CD14-positive monocyte (primary cell): ENCODE results near the gene DEFB129. TPM values are rescaled to one million over a fixed set of nuclear protein-coding genes. Genes with fewer than 3 reads are reported as not detected.

Experiments used
- DNase-seq, 3 donors: peaks; one replicate each; pipeline ENCODE4 v3.0.0-alpha.2; 2011 to 2022
- H2AFZ ChIP-seq: 2 replicates; pipeline ENCODE4 v1.6.0; 2012; ENCODE audit warnings: mild to moderate bottlenecking, low read depth, low read length, inconsistent platforms; ENCODE audit not compliant: insufficient read depth, poor library complexity, severe bottlenecking
- H3K27ac ChIP-seq, 2 donors: 1 replicate in 1 of 2; 2 replicates in 1 of 2; pipeline ENCODE4 v1.5.1; 2012 to 2013; ENCODE audit warnings: low read length in 2 of 2, control low read depth in 1 of 2, inconsistent platforms in 1 of 2, low read depth in 1 of 2, mild to moderate bottlenecking in 1 of 2
- H3K27me3 ChIP-seq, 2 donors: one replicate each; pipeline versions ENCODE4 v1.6.0 to v1.6.1; 2011 to 2013; ENCODE audit warnings: low read length in 2 of 2; ENCODE audit not compliant: control insufficient read depth in 2 of 2, insufficient read depth in 2 of 2
- H3K36me3 ChIP-seq, 2 donors: replicated peaks in 1 of 2; 1 replicate in 1 of 2; 2 replicates in 1 of 2; pipeline versions ENCODE4 v1.5.1 to v1.6.1; 2012 to 2013; ENCODE audit warnings: low read length in 2 of 2, control low read depth in 1 of 2, inconsistent platforms in 1 of 2, mild to moderate bottlenecking in 1 of 2; ENCODE audit not compliant: insufficient read depth in 2 of 2, control insufficient read depth in 1 of 2
- H3K4me1 ChIP-seq, 2 donors: 1 replicate in 1 of 2; 2 replicates in 1 of 2; pipeline versions ENCODE4 v1.5.1 to v1.6.1; 2012 to 2013; ENCODE audit warnings: low read length in 2 of 2, control low read depth in 1 of 2, inconsistent platforms in 1 of 2, mild to moderate bottlenecking in 1 of 2, moderate library complexity in 1 of 2; ENCODE audit not compliant: insufficient read depth in 2 of 2, control insufficient read depth in 1 of 2
- H3K4me2 ChIP-seq: replicated peaks from 2 replicates; pipeline ENCODE3; 2012; ENCODE audit warnings: low read length, moderate library complexity, mild to moderate bottlenecking; ENCODE audit not compliant: poor library complexity, severe bottlenecking; ENCODE audit errors: extremely low read depth
- H3K4me3 ChIP-seq, 3 experiments: fragments of 200-600 bp in 1 of 3; sonication (generic) in 1 of 3; replicated peaks in 1 of 3; 1 replicate in 2 of 3; 2 replicates in 1 of 3; pipeline ENCODE4 v1.5.1; 2011 to 2013; ENCODE audit warnings: low read length in 3 of 3, mild to moderate bottlenecking in 3 of 3, control low read depth in 2 of 3, low read depth in 2 of 3, inconsistent platforms in 1 of 3, moderate library complexity in 1 of 3
- H3K79me2 ChIP-seq: 2 replicates; pipeline ENCODE4 v1.6.0; 2012; ENCODE audit warnings: mild to moderate bottlenecking, control low read depth, inconsistent platforms, low read length, moderate library complexity; ENCODE audit not compliant: insufficient read depth
- H3K9ac ChIP-seq: 2 replicates; pipeline ENCODE4 v1.6.0; 2017; ENCODE audit warnings: low read length, mild to moderate bottlenecking; ENCODE audit not compliant: insufficient read depth, poor library complexity, severe bottlenecking
- H3K9me3 ChIP-seq, 2 donors: replicated peaks in 1 of 2; 1 replicate in 1 of 2; 2 replicates in 1 of 2; pipeline versions ENCODE4 v1.5.1 to v1.6.1; 2012 to 2013; ENCODE audit warnings: low read length in 2 of 2, control low read depth in 1 of 2; ENCODE audit not compliant: control insufficient read depth in 1 of 2, insufficient read depth in 1 of 2
- H4K20me1 ChIP-seq: 2 replicates; pipeline ENCODE4 v1.6.0; 2012; ENCODE audit warnings: mild to moderate bottlenecking, low read length, control low read depth, moderate library complexity; ENCODE audit not compliant: insufficient read depth
- H3K27ac Mint-ChIP-seq, 7 donors: one replicate each; pipeline ENCODE4 v1.8.0; 2020; ENCODE audit warnings: mild to moderate bottlenecking in 7 of 7, mixed read lengths in 7 of 7, moderate library complexity in 6 of 7, inconsistent platforms in 2 of 7
- H3K27me3 Mint-ChIP-seq, 3 donors: one replicate each; pipeline ENCODE4 v1.8.0; 2021 to 2022; ENCODE audit warnings: low read depth in 3 of 3, mild to moderate bottlenecking in 3 of 3, mixed read lengths in 3 of 3, moderate library complexity in 3 of 3, inconsistent platforms in 1 of 3
- H3K36me3 Mint-ChIP-seq, 2 donors: one replicate each; pipeline ENCODE4 v1.8.0; 2020; ENCODE audit warnings: mixed read lengths in 2 of 2, inconsistent platforms in 1 of 2, mild to moderate bottlenecking in 1 of 2
- H3K4me1 Mint-ChIP-seq: one replicate; pipeline ENCODE4 v1.8.0; 2020; ENCODE audit warnings: mild to moderate bottlenecking, mixed read lengths
- H3K4me3 Mint-ChIP-seq, 2 donors: one replicate each; pipeline ENCODE4 v1.8.0; 2020; ENCODE audit warnings: mild to moderate bottlenecking in 2 of 2, mixed read lengths in 2 of 2, moderate library complexity in 1 of 2
- H3K9me3 Mint-ChIP-seq, 7 donors: one replicate each; pipeline ENCODE4 v1.8.0; 2020 to 2022; ENCODE audit warnings: mixed read lengths in 7 of 7, mild to moderate bottlenecking in 6 of 7, moderate library complexity in 6 of 7, inconsistent platforms in 2 of 7
- WGBS: methylation state at CpG from one replicate; pipeline ENCODE4 v1.1.5; 2013; ENCODE audit warnings: missing lambda C conversion rate; ENCODE audit not compliant: insufficient coverage; 5-methylcytosine and 5-hydroxymethylcytosine counted together
- intact Hi-C, 2 donors: fragments of 100-400 bp; cut with micrococcal nuclease; formaldehyde crosslinking; loops; one replicate each; pipeline versions ENCODE4 v1.15.0 to v1.15.1; 2023
- polyA plus RNA-seq, 3 donors: library from polyadenylated mRNA; depleted of rRNA in 1 of 3; unstranded in 2 of 3; stranded (reverse) in 1 of 3; fragments of 300-500 nt in 2 of 3; fragments of >200 nt in 1 of 3; fragmentation: Illumina TruSeq in 2 of 3; gene quantifications; 1 replicate in 2 of 3; 2 replicates in 1 of 3; pipeline ENCODE4 v1.2.3, GENCODE V29; 2012 to 2021
- TF ChIP-seq, protein P1 (sequence below): fragments of 200-600 bp; IDR thresholded peaks from one replicate; pipeline ENCODE4 v1.8.0; 2022; ENCODE audit warnings: antibody characterized with exemption, mild to moderate bottlenecking

Gene DEFB129
- polyA plus RNA-seq, 3 donors = not detected

DNA sequence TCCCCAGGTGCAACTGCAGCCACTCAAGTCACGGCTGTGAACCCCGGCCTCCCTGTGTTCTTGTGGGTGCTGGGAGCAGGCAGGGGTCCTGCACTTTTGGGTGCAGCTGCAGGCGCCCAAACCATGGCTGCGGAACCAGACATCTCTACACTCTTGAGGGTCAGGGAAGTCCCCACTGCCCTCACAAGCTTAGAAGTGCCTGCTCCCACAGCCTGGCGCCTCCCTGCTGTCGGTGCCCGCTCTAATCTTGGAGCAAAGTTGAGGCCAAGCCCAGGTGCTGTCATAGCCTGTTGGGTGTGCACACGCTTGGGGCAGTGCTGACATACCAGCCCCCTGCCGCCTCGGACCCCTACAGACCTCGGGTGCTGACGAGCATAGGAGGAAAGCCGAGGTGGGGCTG, 36.6 kb downstream of the DEFB129 start:
- Histone ChIP-seq H2AFZ (no peak overlapping the region), H3K27ac (no peak overlapping the region), H3K9ac (no peak overlapping the region), H3K4me3 (no peak overlapping the region), H3K79me2 (no peaks in the 10 kb centered on the region), H4K20me1 (no peaks in the 10 kb centered on the region), H3K4me2 (no peak overlapping the region), H3K4me1 (peaks cover 6% of the 10 kb centered on the region in 2 donors), H3K9me3 (no peaks in the 10 kb centered on the region), H3K27me3 (peaks cover 0 to 8% of the 10 kb centered on the region in 2 donors), H3K36me3 (no peaks in the 10 kb centered on the region)
- Mint-ChIP-seq H3K36me3 (no peaks in the 10 kb centered on the region), H3K9me3 (peaks cover 0 to 2% (median 0%) of the 10 kb centered on the region in 7 donors), H3K4me3 (no peak overlapping the region), H3K27ac (no peak overlapping the region), H3K27me3 (peaks cover 10 to 15% (median 14%) of the 10 kb centered on the region in 3 donors), H3K4me1 (peaks cover 13% of the 10 kb centered on the region)
- WGBS = 98% methylated on average over 6 of the region's 13 CpGs
- intact Hi-C loops = no loop called here
- TF ChIP-seq, protein P1, sequence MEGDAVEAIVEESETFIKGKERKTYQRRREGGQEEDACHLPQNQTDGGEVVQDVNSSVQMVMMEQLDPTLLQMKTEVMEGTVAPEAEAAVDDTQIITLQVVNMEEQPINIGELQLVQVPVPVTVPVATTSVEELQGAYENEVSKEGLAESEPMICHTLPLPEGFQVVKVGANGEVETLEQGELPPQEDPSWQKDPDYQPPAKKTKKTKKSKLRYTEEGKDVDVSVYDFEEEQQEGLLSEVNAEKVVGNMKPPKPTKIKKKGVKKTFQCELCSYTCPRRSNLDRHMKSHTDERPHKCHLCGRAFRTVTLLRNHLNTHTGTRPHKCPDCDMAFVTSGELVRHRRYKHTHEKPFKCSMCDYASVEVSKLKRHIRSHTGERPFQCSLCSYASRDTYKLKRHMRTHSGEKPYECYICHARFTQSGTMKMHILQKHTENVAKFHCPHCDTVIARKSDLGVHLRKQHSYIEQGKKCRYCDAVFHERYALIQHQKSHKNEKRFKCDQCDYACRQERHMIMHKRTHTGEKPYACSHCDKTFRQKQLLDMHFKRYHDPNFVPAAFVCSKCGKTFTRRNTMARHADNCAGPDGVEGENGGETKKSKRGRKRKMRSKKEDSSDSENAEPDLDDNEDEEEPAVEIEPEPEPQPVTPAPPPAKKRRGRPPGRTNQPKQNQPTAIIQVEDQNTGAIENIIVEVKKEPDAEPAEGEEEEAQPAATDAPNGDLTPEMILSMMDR = no peak
- DNase-seq = no peak

DNA sequence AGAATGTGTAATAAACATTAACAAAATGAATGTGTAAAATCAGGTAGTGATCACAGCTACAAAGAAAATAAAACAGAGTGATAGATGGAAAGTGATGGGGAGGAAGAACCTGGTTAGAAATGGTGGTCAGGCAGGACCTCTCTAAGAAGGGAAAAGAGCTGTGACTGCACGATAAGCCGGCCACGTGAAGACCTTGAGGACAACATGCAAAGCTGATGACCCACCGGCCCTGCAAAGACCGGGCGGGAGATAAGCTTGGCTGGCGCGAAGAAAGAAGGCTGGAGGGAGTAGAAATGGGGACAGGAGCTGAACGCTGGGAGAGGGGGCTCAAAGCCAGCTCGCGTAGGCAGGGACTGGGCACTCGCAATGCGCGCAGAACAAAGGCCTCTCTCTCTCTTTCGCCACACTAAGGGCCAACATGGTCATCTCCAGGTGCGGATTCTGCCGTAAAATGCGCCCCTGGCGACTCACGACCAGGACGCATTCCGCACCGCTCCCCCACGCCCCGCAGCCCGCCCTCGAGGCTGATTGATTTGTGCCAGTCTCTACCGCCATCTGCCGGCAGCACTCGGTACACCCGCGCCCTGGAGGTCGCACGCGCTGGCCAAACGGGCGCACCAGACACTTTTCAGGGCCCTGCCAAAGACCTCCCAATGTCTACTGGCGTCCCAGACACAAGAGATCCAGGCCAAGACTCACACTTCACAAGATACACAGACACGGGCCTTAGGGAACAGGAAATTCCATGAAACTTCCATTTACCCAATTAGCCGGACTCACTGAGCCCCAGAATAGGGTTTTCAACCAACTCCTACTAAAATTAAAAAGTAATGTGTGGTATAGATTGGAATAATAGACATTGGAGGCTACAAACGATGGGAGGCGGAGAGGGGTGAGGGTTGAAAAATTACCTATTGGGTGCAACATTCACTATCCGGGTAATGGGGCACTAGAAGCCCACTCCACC, 39.8 kb downstream of the DEFB129 start:
- WGBS = 0% methylated on average over 31 of the region's 43 CpGs
- H3K4me2 ChIP-seq = peak overlapping the region; percentile 86

More for the DNA sequence above, 39.8 kb downstream of the DEFB129 start:
- no peak overlapping the region for H3K27ac ChIP-seq
- no peaks in the 10 kb centered on the region for H3K36me3 ChIP-seq
- H3K27me3 ChIP-seq = peaks cover 0 to 8% of the 10 kb centered on the region in 2 donors
- Mint-ChIP-seq H3K4me3 (peak overlapping the region; percentile 78 to 95), H3K4me1 (peaks cover 8% of the 10 kb centered on the region), H3K9me3 (peaks cover 0 to 2% (median 0%) of the 10 kb centered on the region in 7 donors), H3K36me3 (no peaks in the 10 kb centered on the region), H3K27me3 (peaks cover 8 to 14% (median 12%) of the 10 kb centered on the region in 3 donors), H3K27ac (peak overlapping the region in 4 of 7 donors; percentile 5 to 78 (median 42))
- no peaks in the 10 kb centered on the region for H3K79me2 ChIP-seq
- H3K4me3 ChIP-seq = peak overlapping the region; percentile 6 to 72 (median 29)
- TF ChIP-seq, protein P1 = peak; percentile 89
- peaks cover 6% of the 10 kb centered on the region in 2 donors for H3K4me1 ChIP-seq
- peak; percentile 63 to 76 (median 71) for DNase-seq
- H3K9me3 ChIP-seq = no peaks in the 10 kb centered on the region
- peak overlapping the region; percentile 89 for H2AFZ ChIP-seq
- H4K20me1 ChIP-seq = no peaks in the 10 kb centered on the region
- intact Hi-C loops = loop anchor here (2.0 to 5.0 kb wide), 2 partner anchors 58 to 60 kb away; no protein-coding TSS in a partner anchor
- H3K9ac ChIP-seq = peak overlapping the region; percentile 10
